IgD-negative memory B cell (primary cell): ENCODE measurements around the gene CLGN. TPM values are rescaled to one million over a fixed set of nuclear protein-coding genes. Genes with fewer than 3 reads are reported as not detected.
"Not testable (repeated sequence)": the region's sequence is repeated elsewhere in the genome, so short reads cannot be mapped to it uniquely, and the experiment has no call there.

ENCODE experiments used
- H3K27ac Mint-ChIP-seq, 3 donors: one replicate each; pipeline ENCODE4 v1.8.0; 2020 to 2022; ENCODE audit warnings: mild to moderate bottlenecking in 3 of 3, mixed read lengths in 3 of 3, moderate library complexity in 1 of 3
- H3K27me3 Mint-ChIP-seq: one replicate; pipeline ENCODE4 v1.8.0; 2021; ENCODE audit warnings: mixed read lengths
- H3K36me3 Mint-ChIP-seq: one replicate; pipeline ENCODE4 v1.8.0; 2020; ENCODE audit warnings: mild to moderate bottlenecking, mixed read lengths
- H3K4me1 Mint-ChIP-seq, 3 donors: one replicate each; pipeline ENCODE4 v1.8.0; 2020 to 2022; ENCODE audit warnings: mixed read lengths in 3 of 3, mild to moderate bottlenecking in 1 of 3
- H3K4me3 Mint-ChIP-seq, 4 donors: one replicate each; pipeline ENCODE4 v1.8.0; 2020 to 2022; ENCODE audit warnings: mild to moderate bottlenecking in 4 of 4, mixed read lengths in 4 of 4, moderate library complexity in 3 of 4
- H3K9me3 Mint-ChIP-seq, 3 donors: one replicate each; pipeline ENCODE4 v1.8.0; 2020 to 2021; ENCODE audit warnings: mixed read lengths in 3 of 3, mild to moderate bottlenecking in 1 of 3
- polyA plus RNA-seq: library from polyadenylated mRNA; unstranded; fragments of 300-500 nt; fragmentation: Illumina TruSeq; gene quantifications from one replicate; pipeline ENCODE4 v1.2.3, GENCODE V29; 2021

Gene CLGN, protein sequence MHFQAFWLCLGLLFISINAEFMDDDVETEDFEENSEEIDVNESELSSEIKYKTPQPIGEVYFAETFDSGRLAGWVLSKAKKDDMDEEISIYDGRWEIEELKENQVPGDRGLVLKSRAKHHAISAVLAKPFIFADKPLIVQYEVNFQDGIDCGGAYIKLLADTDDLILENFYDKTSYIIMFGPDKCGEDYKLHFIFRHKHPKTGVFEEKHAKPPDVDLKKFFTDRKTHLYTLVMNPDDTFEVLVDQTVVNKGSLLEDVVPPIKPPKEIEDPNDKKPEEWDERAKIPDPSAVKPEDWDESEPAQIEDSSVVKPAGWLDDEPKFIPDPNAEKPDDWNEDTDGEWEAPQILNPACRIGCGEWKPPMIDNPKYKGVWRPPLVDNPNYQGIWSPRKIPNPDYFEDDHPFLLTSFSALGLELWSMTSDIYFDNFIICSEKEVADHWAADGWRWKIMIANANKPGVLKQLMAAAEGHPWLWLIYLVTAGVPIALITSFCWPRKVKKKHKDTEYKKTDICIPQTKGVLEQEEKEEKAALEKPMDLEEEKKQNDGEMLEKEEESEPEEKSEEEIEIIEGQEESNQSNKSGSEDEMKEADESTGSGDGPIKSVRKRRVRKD
- not detected for polyA plus RNA-seq

DNA sequence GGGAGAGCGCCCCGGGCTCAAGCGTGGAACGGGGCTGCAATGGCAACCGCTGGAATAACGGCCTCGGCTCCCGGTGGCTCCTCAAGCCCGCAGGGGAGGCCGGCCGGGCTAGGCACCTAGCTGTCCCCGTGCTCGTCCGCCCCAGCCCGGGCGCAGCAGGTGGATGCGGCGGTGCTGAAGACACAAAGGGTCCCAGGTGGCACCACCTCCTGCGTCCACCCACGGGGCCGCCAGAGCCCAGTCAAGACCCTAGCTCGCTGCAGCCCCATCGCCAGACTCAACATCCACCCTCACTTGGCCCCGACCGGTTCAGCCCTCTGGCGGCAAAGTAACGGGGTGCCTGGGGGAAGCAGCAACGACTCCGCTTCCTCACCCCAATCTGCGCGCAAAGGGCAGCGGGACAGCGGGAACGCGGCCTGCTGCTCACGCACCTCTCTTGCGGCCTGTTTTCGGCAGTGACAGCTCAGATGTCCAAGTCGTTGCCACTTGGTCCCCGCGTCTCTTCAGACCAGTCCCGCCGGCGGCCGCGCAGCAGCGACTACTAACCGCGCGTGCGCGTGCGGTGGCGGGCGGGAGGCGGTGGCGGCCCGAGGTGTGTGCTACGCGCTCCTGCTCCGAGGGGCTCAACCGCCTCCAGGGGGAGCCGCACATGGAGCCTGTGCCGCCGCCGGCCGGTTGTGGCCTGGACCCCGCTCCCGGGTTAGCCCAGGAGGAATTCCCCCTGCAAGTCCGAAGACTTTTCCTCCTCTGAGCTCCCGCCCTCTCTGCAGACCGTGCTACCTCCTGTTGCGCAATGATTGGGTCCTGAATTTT lies at the start of gene CLGN:
Gene CLGN (minus strand): TSS at position 543 of the 813 bp plus-strand sequence. CDS start 14,570 bp downstream, outside the sequence.
- peaks cover 27% of the 10 kb centered on the region for H3K27me3 Mint-ChIP-seq
- peak within 1 kb of the TSS in 1 of 3 donors; percentile 24 for H3K27ac Mint-ChIP-seq
- H3K9me3 Mint-ChIP-seq: peaks cover 0 to 2% (median 0%) of the 10 kb centered on the region in 3 donors
- no peaks in the 10 kb centered on the region for H3K36me3 Mint-ChIP-seq
- H3K4me3 Mint-ChIP-seq: peak within 1 kb of the TSS; percentile 75 to 94 (median 88)
- peaks cover 3 to 13% (median 11%) of the 10 kb centered on the region in 3 donors for H3K4me1 Mint-ChIP-seq

DNA sequence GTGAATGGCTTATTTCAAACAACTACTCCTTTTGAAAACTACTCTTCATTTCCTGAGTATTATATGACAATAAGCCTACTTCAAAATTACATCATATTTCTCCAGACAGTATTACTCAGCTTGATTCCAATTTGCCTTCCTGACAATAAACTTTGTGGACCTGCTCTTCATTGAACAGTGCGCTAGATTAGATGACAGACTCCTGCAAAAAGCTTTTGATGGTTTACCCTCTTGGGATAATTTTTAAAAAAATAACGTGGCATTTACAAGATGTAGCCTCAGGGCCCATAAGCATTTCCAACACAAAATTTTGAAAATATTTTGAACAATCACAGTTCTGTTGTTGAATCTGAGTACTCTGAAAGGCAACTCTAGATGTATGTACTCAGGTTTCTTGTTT lies 44.7 kb upstream of the CLGN start:
- Mint-ChIP-seq H3K27me3 (peaks cover 10% of the 10 kb centered on the region), H3K4me3 (no peak overlapping the region), H3K9me3 (no peaks in the 10 kb centered on the region), H3K27ac (no peak overlapping the region), H3K4me1 (peaks cover 0 to 2% (median 2%) of the 10 kb centered on the region in 3 donors), H3K36me3 (peaks cover 1% of the 10 kb centered on the region)

DNA sequence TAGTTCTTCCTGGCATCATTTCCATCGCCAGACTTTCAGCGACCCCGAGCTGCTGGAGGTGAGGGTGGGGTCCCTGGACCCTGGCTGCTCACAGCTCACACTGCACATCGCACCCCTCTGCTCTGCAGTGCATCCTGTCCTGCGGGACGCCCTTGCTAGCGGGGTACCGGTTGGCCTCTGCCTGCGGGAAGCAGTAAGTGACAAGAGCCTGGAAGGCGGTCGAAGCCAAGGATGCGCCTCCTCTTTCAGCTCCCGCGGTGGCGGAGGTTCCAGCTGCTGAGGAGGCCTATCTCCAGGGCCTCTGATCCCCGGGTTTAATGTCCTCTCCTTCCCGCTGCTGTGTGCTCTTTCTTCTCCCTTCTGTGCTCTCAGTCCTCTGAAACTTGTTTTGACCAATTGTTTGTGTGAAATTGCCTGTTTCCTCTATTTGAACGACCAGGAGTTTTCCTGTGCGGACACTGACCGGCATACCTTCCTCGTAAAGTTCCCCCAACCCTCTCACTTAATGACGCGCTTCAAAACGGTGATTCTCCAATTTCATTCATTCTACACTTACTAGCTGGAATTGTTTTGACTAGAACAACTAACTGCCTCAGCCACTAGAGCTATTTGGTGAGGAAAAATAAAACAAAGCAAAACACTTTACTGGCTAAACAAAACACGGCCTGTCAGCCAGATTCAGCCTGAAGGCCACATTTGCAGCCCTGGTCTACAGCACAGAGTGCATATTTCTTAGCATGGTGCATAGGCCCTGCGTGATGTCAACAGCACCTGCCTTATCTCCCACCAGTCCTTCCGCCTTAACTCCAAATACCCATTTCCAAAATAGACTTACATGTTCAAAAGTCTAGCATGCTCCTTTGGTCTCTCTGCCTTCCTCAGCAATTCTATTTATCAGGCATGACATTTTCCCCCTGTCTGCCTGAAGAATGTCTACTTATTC lies 42.6 kb upstream of the CLGN start:
- H3K4me1 Mint-ChIP-seq: peaks cover 0 to 2% (median 2%) of the 10 kb centered on the region in 3 donors
- H3K27me3 Mint-ChIP-seq: peaks cover 11% of the 10 kb centered on the region
- peaks cover 1% of the 10 kb centered on the region for H3K36me3 Mint-ChIP-seq
- no peak overlapping the region for H3K4me3 Mint-ChIP-seq
- no peaks in the 10 kb centered on the region for H3K9me3 Mint-ChIP-seq
- H3K27ac Mint-ChIP-seq: no peak overlapping the region

DNA sequence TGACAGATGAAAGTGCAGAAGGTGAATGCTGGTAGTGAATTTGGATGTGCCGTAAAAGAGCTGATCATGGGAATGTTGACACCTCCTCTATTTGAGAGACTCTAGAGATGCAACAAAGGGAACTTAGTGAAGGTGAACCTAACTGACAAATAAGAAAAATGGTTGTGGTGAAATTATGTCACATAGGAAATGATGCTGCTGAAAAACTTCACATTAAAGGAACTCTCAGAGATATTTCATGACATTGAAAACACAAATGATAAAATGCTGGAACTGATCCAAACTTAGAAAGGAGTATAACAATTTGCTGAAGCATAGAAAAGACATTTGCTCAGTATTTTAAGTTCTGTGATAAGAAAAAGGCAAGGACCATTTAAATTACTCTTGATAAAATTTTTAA lies 38.7 kb upstream of the CLGN start:
- Mint-ChIP-seq H3K9me3 (peaks cover 0 to 1% (median 0%) of the 10 kb centered on the region in 3 donors), H3K36me3 (no peaks in the 10 kb centered on the region), H3K4me3 (no peak overlapping the region), H3K4me1 (peaks cover 0 to under 1% (median under 1%) of the 10 kb centered on the region in 3 donors), H3K27me3 (peaks cover 12% of the 10 kb centered on the region), H3K27ac (no peak overlapping the region)

DNA sequence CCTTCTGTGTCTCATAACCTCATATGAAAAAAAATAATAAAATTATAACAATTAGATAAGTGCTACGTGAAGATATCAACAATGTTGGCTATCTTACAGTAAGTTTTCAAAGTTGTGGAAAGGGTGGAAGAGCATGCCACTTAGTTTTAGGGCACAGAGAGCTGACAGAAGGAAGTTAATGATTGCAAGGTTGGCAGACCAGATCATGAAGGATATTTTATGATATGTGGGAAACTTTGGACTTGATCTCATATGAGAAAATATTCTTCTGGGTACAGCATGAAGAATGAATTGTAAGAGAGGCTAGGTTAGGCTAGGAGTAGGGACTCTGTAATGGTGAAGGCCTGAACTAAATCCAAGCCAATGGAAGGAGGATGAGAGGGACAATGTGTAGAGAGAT lies 36.2 kb upstream of the CLGN start:
- Mint-ChIP-seq H3K9me3 (peaks cover 0 to 1% (median 0%) of the 10 kb centered on the region in 3 donors), H3K4me1 (no peaks in the 10 kb centered on the region), H3K4me3 (no peak overlapping the region), H3K27ac (no peak overlapping the region), H3K27me3 (peaks cover 13% of the 10 kb centered on the region), H3K36me3 (peaks cover 2% of the 10 kb centered on the region)

DNA sequence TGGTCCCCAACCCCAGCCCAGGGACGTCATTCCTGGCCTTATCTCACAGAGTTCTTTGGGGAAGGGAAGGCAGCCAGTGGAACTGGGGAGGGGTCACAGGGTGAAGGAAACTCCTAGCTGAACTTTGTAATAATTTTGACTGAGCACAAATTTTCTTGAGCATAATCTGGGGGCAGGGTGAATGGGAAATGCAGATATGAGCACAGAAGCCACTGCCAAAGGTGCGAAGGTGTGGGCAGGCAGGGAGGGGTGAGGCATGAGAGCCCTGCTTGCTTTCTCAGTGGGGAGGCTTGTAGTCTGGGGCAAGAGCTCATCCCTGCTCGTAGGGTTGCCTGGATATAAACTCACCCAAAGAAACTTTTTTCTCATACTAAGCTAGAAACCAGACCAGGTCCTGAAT lies 35.7 kb upstream of the CLGN start:
- no peaks in the 10 kb centered on the region for H3K4me1 Mint-ChIP-seq
- peaks cover 0 to 1% (median 0%) of the 10 kb centered on the region in 3 donors for H3K9me3 Mint-ChIP-seq
- H3K4me3 Mint-ChIP-seq: no peak overlapping the region
- H3K36me3 Mint-ChIP-seq: peaks cover 2% of the 10 kb centered on the region
- no peak overlapping the region for H3K27ac Mint-ChIP-seq
- H3K27me3 Mint-ChIP-seq: peaks cover 13% of the 10 kb centered on the region

DNA sequence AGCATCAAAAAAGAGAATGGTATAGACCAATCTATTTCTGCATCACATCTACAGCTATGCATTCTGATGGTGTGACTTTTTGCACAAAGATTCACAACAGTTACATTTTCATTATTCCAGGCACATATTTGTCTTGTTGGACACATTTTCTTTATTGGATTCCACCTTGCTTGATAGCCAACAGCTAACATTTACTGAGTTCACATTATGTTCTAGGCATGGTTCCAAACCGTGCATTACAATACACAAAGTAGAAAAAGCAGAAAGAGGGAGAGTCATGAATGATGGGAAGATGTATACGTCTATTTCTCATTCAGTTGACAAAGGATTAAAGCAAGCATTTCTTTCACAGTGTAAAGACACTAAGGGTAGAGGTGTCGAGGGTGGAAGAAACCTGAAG lies 22.9 kb upstream of the CLGN start:
- Mint-ChIP-seq H3K36me3 (no peaks in the 10 kb centered on the region), H3K4me1 (no peaks in the 10 kb centered on the region), H3K9me3 (peaks cover 0 to 2% (median 0%) of the 10 kb centered on the region in 3 donors), H3K27ac (no peak overlapping the region), H3K4me3 (no peak overlapping the region), H3K27me3 (peaks cover 2% of the 10 kb centered on the region)

DNA sequence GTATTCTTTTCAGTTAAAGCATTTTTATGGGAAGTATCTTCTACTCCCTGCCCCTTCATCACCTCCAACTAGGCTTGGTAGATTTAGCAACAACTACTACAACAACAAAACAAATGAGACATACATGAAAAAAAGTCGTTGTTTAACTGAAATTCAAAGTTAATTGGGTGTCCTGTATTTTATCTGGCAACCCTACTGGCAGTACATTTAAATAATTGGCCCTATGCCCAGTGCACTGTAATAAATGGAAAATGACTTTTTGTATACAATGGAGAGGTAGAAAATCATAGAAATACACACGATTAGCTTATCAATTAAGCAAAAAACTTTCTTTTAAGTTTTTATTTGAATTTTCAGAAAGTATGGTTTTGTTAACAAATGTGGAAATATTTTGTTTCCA lies 21.4 kb upstream of the CLGN start:
- H3K27ac Mint-ChIP-seq: no peak overlapping the region
- H3K9me3 Mint-ChIP-seq: peaks cover 0 to 6% (median 4%) of the 10 kb centered on the region in 3 donors
- no peaks in the 10 kb centered on the region for H3K4me1 Mint-ChIP-seq
- H3K36me3 Mint-ChIP-seq: no peaks in the 10 kb centered on the region
- H3K27me3 Mint-ChIP-seq: peaks cover 7% of the 10 kb centered on the region
- no peak overlapping the region for H3K4me3 Mint-ChIP-seq

DNA sequence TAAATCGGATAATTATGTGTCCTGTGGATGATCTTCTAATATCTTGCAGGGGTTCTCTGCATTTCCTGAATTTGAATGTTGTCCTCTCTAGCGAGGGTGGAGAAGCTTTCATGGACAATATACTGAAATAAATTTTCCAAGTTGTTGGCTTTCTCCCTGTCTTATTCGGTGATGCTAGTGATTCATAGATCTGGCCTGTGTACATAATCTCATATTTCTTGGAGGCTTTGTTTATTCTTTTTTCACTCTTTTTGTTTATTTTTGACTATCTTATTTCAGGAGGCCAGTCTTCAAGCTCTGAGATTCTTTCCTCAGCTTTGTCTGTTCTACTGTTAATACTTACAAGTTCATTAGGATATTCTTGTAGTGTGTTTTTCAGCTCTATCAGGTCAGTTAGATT lies 20.7 kb upstream of the CLGN start:
- no peak overlapping the region for H3K4me3 Mint-ChIP-seq
- no peak overlapping the region for H3K27ac Mint-ChIP-seq

DNA sequence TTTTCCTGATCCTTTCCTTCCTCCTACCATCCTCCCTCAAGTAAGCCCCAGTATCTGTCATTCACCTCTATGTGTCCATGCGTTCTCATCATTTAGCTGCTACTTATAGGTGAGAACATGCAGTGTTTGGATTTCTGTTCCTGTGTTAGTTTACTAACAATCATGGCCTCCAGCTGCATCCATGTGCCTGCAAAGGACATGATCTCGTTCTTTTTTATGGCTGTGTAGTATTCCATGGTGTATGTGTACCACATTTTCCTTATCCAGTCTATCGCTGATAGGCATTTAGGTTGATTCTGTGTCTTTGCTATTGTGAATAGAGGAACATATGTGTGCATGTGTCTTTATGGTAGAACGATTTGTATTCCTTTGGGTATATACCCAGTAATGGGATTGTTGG lies 16.9 kb upstream of the CLGN start:
- not testable (repeated sequence) for H3K27ac Mint-ChIP-seq, H3K9me3 Mint-ChIP-seq, H3K27me3 Mint-ChIP-seq, H3K4me1 Mint-ChIP-seq, H3K36me3 Mint-ChIP-seq, H3K4me3 Mint-ChIP-seq

More for the DNA sequence above, 20.7 kb upstream of the CLGN start:
- Mint-ChIP-seq H3K4me1 (no peaks in the 10 kb centered on the region), H3K27me3 (peaks cover 5% of the 10 kb centered on the region), H3K36me3 (no peaks in the 10 kb centered on the region), H3K9me3 (peaks cover 0 to 6% (median 4%) of the 10 kb centered on the region in 3 donors)

DNA sequence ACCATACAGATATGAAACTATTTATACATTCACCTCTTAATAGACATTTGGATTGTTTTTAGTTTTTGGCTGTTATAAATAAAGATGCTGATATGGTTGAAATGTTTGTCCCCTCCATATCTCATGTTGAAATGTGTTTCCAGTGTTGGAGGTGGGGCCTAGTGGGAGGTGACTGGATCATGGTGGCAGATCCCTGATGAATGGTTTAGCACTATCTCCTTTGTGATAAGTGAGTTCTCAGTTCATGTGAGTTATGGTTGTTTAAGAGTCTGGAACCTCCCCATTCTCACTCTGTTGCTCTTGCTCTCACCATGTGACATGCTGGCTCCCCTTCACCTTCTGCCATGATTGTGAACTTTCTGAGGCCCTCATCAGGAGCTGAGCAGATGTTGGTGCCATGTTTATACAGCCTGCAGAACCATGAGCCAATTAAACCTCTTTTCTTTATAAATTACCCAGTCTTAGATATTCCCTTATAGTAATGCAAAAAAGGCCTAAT lies 12.2 kb upstream of the CLGN start:
- H3K27ac Mint-ChIP-seq: no peak overlapping the region
- no peaks in the 10 kb centered on the region for H3K36me3 Mint-ChIP-seq
- peaks cover 0 to 4% (median 4%) of the 10 kb centered on the region in 3 donors for H3K9me3 Mint-ChIP-seq
- H3K4me1 Mint-ChIP-seq: no peaks in the 10 kb centered on the region
- H3K4me3 Mint-ChIP-seq: no peak overlapping the region
- peaks cover 4% of the 10 kb centered on the region for H3K27me3 Mint-ChIP-seq

DNA sequence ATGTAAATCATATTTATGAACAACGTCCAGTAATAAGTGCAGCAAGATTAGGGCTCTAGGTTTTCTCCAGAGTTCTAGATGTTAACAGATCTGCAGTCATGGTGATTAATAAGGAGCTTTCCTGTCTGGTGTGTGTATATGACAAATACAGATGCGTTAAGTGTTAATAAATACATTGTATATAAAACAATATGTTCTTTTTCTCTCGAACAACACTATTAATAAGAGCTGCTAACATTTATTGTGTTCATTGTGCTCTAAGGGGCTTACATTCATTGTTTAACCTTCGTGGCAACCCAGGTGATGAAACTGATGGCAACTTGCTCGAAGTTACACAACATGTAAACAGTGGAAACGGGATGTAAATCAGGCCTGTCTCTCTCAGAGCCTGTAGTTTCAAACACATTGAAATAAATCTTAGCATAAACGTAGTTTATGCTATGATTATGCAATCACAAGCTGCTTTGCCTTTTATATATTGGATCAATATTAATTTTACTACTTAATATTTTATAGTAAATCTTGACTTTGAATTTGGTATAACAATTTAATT lies 547 bp upstream of the CLGN start:
- Mint-ChIP-seq H3K9me3 (peaks cover 0 to 2% (median 0%) of the 10 kb centered on the region in 3 donors), H3K27ac (peak overlapping the region in 1 of 3 donors; percentile 24)

DNA sequence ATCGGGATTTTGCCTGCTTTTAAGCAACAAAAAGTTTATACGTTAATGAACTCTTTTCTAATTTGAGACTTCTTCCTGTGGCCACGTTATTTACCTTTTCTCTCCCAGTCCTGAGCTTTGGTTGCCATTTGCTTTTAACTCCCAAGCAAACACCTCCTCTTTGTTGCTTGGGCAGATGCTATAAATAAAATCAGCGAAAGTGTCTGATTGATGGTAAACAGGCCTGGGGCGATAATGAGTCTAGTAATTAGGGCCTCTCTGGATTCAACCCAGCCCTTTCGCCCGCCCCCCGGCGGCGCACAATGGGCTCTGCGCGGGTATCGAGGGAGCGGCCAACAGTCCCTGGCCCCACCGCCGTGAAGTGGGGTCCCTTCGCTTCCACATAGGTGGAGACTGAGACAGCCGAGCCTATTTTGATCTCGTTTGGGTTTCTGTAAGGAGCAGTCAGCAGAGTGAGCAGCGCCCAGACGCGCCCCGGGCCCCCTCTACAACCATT lies 790 bp downstream of the CLGN start:
- H3K36me3 Mint-ChIP-seq: no peaks in the 10 kb centered on the region
- peaks cover 27% of the 10 kb centered on the region for H3K27me3 Mint-ChIP-seq
- peaks cover 0 to 2% (median 0%) of the 10 kb centered on the region in 3 donors for H3K9me3 Mint-ChIP-seq
- H3K4me3 Mint-ChIP-seq: peak overlapping the region; percentile 75 to 94 (median 88)
- no peak overlapping the region for H3K27ac Mint-ChIP-seq
- H3K4me1 Mint-ChIP-seq: peaks cover 3 to 13% (median 11%) of the 10 kb centered on the region in 3 donors

More for the DNA sequence above, 547 bp upstream of the CLGN start:
- Mint-ChIP-seq H3K36me3 (no peaks in the 10 kb centered on the region), H3K27me3 (peaks cover 24% of the 10 kb centered on the region), H3K4me3 (peak overlapping the region; percentile 75 to 94 (median 88)), H3K4me1 (peaks cover 3 to 13% (median 11%) of the 10 kb centered on the region in 3 donors)
